EL (cell line): ENCODE measurements around the gene CEP55.
"Not testable (repeated sequence)": the region's sequence is repeated elsewhere in the genome, so short reads cannot be mapped to it uniquely, and the experiment has no call there.

Experiments used
- DNase-seq: peaks from one replicate; pipeline ENCODE4 v3.0.0-alpha.2; 2016

The CEP55 gene

GRCh38 chr10:93496322-93497041 is at the start of gene CEP55:
Gene CEP55, plus strand, starts transcription at chr10:93496612. Its CDS starts 3,440 bp downstream, at chr10:93500052.
- DNase-seq = peak; percentile 94

- DNase-seq = no peak
Observed at GRCh38 chr10:93447019-93447418, 49.4 kb upstream of the CEP55 start.

- DNase-seq = no peak
Observed at GRCh38 chr10:93447970-93448369, 48.4 kb upstream of the CEP55 start.

GRCh38 chr10:93451244-93451947 is 45.0 kb upstream of the CEP55 start:
- DNase-seq = no peak

GRCh38 chr10:93452143-93452542 is 44.3 kb upstream of the CEP55 start:
- no peak for DNase-seq

- DNase-seq = no peak
Observed at GRCh38 chr10:93454146-93454545, 42.3 kb upstream of the CEP55 start.

GRCh38 chr10:93454736-93455135 is 41.7 kb upstream of the CEP55 start:
- no peak for DNase-seq

- DNase-seq = no peak
Observed at GRCh38 chr10:93456480-93456879, 39.9 kb upstream of the CEP55 start.

- no peak for DNase-seq
Observed at GRCh38 chr10:93457511-93457910, 38.9 kb upstream of the CEP55 start.

GRCh38 chr10:93458821-93459257 is 37.6 kb upstream of the CEP55 start:
- DNase-seq = peak; percentile 100

- DNase-seq = no peak
Observed at GRCh38 chr10:93459466-93459865, 36.9 kb upstream of the CEP55 start.

- DNase-seq = peak; percentile 68
Observed at GRCh38 chr10:93461109-93461806, 35.2 kb upstream of the CEP55 start.

- peak; percentile 52 for DNase-seq
Observed at GRCh38 chr10:93461807-93462178, 34.6 kb upstream of the CEP55 start.

GRCh38 chr10:93462371-93462770 is 34.0 kb upstream of the CEP55 start:
- no peak for DNase-seq

- DNase-seq = peak; percentile 83
Observed at GRCh38 chr10:93462881-93463280, 33.5 kb upstream of the CEP55 start.

GRCh38 chr10:93463723-93464476 is 32.5 kb upstream of the CEP55 start:
- DNase-seq = peak; percentile 66

GRCh38 chr10:93464776-93465388 is 31.5 kb upstream of the CEP55 start:
- peak; percentile 38 for DNase-seq

- peak; percentile 100 for DNase-seq
Observed at GRCh38 chr10:93465806-93466675, 30.4 kb upstream of the CEP55 start.

GRCh38 chr10:93467635-93468034 is 28.8 kb upstream of the CEP55 start:
- not testable (repeated sequence) for DNase-seq

GRCh38 chr10:93468461-93469213 is 27.8 kb upstream of the CEP55 start:
- DNase-seq = peak; percentile 97

GRCh38 chr10:93469454-93469853 is 27.0 kb upstream of the CEP55 start:
- peak; percentile 77 for DNase-seq
